ENCODE results near the gene NPB.

Gene NPB

GRCh38 chr17:81902023-81902652, at the start of gene NPB:
Gene NPB (plus strand): TSS chr17:81902238. CDS start chr17:81902278, 40 bp downstream.
- DNase-seq (ENCODE audit: low read depth in 2 of 2), result no peak

GRCh38 chr17:81854974-81855774, 46.9 kb upstream of the NPB start:
- no peak for DNase-seq (ENCODE audit: low read depth in 2 of 2)

GRCh38 chr17:81858170-81858966, 43.7 kb upstream of the NPB start:
- DNase-seq (ENCODE audit: low read depth in 2 of 2), result no peak

GRCh38 chr17:81858967-81859905, 42.8 kb upstream of the NPB start:
- no peak for DNase-seq (ENCODE audit: low read depth in 2 of 2)

DNA sequence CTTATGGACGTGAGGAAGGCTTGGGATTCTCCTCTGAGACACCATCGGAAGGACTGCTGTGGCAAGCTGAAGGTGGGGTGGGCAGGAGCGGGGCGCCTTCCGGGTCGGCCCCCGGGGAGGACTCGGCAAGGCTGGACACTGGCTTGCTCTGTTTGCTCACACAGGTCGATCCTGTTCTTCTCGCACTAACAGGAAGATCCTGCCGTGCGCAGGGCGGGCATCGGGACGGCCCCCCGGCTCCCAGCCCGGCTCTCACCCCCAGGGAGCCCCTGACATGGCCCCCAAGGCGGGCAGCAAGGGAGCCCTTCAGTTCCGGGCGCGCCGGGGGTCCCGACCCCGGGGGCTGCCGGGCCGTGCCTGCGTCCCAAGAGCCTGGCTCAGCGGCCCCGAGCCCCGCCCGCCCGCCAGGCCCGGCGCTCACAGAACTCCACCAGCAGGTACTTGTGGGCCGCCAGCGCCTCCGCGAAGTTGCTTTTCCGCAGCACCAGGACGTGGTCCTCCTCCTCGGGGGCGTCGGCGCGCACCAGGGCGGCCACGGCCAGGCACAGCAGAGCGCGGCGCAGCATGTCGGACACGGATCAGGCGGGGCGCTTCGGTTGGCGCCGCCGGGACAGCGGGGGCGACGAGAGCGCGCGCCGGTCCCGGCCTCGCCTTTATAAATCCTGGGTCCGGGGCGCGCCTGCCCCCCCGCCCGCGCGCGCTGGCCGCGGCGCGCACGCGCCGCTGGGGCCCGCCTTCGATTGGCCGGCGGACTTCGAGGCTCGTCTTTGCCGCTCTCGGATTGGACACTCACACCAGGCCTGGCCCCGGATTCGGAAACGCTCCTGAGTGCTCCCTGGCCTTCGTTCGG, 41.9 kb upstream of the NPB start, which contains the start of gene P4HB:
Gene P4HB (minus strand): TSS at position 630 of the 850 bp plus-strand sequence. CDS start 64 bp downstream, at position 566.
- peak in 1 of 2 donors; percentile 94 for DNase-seq (ENCODE audit: low read depth in 2 of 2)

DNA sequence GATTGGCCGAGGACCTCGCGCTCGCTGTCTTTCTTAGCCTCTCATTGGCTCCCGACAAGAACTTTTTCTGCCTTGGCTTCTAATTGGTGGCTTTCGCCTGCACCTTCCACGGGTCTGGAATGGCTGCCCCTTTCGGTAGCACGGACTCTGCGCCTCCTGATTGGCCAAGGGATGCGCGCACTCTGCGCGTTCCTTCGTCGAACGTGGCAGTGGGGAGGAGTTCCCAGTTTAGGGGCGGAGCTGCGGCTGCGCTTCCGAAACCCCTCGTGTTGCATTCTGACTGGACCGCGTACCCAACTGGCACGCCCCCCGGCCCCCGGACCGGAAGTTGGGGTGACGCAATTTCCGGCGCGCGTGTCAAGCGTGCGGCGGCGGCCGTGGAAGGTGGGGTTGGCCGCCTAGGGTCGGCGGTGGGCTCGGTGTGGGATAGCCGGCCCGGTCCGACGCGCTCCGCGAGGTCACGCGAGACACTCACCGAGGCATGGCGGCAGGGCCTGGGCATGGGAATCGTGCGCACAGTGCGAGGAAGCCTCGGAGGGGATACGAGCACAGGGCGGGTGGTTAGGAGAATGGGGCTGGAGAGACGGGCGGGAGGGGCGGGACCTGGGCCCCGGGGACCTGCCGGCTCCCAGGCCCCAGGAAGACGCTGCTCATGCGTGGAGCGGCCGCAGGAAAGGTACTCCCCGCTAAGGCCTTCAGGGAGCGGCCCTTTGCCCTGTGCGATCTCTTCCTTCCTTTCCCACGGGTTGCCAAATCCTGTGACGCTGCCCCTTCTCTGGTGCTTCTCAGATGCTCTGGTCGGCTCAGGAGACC, 41.1 kb upstream of the NPB start:
- DNase-seq (ENCODE audit: low read depth in 2 of 2), result peak; percentile 97 to 98

- DNase-seq (ENCODE audit: low read depth in 2 of 2), result no peak
Observed at GRCh38 chr17:81863123-81863675, 38.8 kb upstream of the NPB start.

- DNase-seq (ENCODE audit: low read depth in 2 of 2), result no peak
Observed at GRCh38 chr17:81863833-81864768, 37.9 kb upstream of the NPB start.

DNA sequence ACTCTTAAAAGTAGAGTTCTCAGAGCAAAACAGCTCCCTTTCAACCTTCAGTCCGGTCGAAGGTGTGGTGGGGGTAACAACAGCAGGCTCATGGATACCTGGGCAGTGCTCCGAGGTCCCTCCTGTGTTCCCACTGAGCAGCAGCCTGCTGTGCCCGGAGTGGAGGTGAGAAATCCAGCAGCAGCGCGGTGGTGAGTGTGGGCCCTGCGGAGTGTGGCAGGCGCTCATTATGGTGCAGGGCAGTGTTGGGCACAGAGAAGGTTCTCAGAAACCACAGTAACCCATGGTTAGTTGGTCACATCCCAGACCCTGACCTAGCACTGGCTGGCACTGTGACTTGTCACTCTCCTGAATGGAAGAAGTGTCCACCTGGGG, 36.7 kb upstream of the NPB start:
- DNase-seq (ENCODE audit: low read depth in 2 of 2), result no peak

DNA sequence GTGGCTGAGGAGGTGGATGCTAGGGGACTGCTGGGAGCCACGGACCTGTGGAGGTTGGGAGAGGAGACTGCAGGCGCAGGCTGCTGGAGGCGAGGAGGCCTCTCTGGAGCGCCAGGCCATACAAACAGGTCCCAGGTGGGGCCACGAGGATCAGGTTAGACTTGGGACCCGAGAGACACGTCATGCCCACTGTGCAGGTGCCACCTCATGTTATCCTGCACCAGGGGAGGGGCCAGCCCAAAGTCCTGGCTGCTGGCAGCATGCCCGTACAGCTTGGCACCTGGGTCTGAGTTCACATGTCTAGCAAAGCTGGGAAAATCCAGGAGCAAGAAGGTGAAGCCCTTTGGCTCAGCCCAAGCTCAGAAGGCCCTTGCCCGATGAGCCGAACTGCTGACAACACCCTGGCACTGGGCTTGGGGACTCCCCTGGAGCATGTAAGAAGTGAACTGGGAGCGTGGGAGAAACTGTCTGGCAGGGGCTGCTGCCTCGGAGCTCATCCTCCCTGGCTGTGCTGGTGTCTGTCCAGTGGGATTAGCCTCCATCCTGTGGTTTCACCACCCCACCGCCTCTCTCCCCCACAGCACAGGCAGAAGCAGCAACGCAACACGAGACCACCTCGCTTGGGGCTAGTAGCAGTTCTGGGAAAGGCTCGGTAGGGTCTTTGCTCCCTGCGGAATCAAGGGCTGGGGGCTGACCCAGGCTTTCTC, 36.2 kb upstream of the NPB start:
- no peak for DNase-seq (ENCODE audit: low read depth in 2 of 2)

DNA sequence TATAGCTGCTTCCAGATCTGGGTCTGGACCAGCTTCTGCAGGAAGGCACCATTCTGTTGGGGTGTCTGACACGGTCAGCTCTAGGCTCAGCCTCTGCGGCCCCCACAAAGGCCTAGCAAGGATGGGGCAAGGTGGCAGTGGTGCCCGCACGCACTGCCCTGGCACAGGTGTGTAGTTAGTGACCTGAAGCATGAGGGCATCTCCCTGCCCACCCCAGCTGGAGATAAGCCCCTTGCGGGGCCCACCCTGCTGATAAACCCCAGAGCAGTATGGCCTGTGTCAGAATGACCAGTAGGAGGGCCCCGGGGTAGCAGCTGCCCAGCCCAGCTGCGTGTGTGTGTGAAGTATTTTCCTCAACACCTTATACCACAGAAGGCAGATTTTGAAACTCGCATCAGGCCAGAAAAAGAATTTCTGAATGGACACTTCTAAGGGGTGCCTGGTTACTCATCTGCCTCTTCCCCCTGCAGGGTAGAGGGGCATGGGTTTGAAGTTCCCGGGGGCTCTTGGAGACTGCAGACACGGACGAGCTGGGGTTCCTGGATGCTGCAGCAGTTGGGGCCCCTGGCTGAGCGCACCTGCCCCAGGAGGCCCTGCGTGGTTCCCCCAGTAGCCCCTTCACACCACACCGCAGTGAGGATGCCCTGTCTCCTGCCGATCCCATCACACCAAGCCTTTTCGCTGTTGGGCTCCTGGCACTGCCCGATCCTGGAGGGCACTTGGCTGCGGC, 35.4 kb upstream of the NPB start:
- peak in 1 of 2 donors; percentile 34 for DNase-seq (ENCODE audit: low read depth in 2 of 2)

- peak in 1 of 2 donors; percentile 20 for DNase-seq (ENCODE audit: low read depth in 2 of 2)
Observed at GRCh38 chr17:81867170-81867990, 34.7 kb upstream of the NPB start.

- no peak for DNase-seq (ENCODE audit: low read depth in 2 of 2)
Observed at GRCh38 chr17:81867991-81868673, 33.9 kb upstream of the NPB start.

GRCh38 chr17:81868674-81869220, 33.3 kb upstream of the NPB start:
- DNase-seq (ENCODE audit: low read depth in 2 of 2), result no peak

All from activated CD4-positive, alpha-beta T cell treated with anti-CD3 and anti-CD28 coated beads for 24 hours (primary cell).